ENCODE measurements around the gene CUL7.
"Not testable (repeated sequence)": the region's sequence is repeated elsewhere in the genome, so short reads cannot be mapped to it uniquely, and the experiment has no call there.

CUL7 gene

DNA sequence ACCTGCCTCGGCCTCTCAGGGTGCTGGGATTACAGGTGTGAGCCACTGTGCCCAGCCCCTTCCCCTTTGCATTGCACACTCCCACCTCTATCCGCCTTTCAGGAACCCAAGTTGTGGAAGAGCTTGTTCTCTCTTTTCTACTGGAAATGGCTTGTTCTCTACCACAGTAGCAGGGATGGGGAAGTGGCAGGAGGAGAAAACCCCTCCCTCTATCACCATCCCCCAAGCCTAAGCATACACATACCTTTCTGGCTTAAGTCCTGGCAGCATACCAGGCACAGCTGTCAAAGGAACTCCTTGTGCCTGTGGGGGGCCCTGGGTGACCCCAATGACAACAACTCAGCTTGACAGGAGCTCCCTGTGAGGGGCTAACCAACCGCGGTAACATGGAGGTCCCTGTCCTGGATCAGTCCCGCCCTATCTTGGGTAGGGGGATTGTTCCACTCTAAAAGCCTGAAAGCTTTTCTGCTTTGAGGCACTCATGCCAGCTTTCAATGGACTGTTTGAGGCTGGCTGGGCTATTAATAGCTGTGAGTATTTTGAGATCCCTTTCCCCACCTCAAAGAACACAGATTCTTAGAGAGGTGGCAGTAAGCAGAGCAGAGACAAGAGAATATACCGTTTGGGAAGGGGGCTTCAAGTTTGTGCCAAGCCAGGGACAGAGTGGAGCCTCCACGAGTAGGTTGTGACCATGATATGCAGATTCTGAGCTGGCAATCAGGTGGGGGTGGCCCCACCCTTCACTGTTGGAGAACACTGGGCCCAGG lies 37.3 kb downstream of the CUL7 start:
- no peak for DNase-seq (ENCODE audit: low read depth in 2 of 2)

DNA sequence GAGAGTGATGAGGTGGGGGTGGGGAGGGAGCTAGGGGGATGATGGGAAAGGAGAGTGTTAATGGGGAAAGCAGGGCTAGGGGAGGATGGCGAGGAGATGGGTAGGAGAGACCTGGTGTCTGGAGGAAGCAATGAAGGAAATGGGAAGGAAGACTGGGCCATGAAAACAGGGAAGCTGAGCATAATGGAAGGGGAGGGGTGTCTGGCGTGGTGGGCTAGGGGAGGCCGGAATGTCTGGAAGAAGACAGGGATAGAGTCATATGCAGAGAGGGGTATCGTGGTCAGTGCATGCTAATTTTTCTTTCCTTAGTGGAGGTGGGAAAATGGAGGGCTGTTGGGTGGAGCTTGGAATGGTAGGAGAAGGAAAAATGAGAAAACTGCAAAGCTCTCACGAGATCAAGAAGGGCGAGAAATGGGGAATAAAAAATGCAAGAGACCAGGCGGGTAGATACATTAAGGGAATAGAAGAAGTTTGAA lies 39.2 kb downstream of the CUL7 start:
- no peak for DNase-seq (ENCODE audit: low read depth in 2 of 2)

DNA sequence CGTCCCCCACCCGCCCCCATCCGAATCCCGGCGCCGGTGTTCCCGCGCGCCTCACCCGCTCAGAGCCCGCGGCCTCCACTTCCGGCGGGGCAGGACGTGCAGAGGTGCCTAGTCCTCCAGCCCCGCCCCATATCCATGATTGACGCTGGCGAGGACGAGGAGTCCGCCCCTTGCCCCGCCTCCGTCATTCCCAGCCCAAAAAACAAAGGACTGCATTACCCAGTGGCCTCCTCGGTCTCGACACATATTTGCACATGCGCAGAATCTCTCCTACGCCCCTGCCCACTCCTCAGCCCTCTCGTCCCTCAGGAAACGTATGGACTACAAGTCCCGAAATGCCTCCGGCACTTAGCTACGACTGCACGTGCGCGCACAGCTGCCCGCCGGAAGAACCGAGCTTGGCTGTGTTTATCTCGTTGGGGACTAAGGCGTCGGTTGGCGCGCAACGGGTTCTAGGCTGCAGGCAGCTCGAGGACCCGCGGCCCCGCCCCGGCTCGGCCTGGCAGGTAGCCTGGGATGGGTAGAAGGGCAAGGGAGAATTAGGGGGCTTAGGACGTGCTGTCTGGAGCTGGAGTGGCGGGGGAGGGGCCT lies 39.7 kb downstream of the CUL7 start, which contains the start of the genes KLHDC3 and MEA1:
KLHDC3 (plus strand) TSS at position 407 of the 591 bp plus-strand sequence. CDS start 2,944 bp downstream, outside the sequence.
MEA1 (minus strand) TSS at position 104 of the 591 bp plus-strand sequence. CDS start 133 bp downstream, outside the sequence.
- peak; percentile 98 to 99 for DNase-seq (ENCODE audit: low read depth in 2 of 2)

DNA sequence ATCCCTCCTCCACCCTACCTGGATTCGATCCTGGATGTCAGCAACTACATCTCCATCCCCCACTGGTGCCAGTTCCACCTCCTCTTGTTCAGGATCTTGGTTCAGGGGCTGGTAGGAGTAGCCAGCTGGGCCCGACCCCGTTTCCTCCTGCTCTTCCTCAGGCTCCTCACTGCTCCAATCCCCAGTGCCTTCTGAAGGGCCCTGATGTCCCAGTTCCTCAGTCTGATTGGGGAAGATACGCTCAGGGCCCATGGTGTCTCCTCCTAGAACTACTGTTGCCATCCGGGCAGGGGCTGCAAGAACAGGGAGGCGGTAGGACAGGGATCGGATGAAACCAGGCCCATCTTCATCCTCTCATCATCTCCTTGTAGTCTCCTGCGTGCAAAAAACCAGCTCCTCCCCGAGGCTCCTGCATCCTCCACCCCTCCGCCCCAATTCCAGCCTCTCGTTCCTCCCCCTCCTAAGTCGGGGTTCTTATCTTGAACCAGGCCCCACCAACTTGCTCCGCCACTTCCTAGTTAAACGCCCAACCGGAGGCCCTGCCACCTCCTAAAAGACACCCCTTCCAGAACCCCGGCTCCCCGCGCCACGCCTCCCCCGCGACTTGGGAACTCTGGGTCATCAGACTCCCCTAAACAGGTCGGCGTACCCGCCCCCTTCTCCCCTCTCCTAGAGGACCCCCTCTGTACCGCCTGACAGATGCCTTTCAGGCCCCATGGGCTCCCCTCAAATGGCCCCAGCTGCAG lies 40.4 kb downstream of the CUL7 start:
- DNase-seq (ENCODE audit: low read depth in 2 of 2) = no peak

DNA sequence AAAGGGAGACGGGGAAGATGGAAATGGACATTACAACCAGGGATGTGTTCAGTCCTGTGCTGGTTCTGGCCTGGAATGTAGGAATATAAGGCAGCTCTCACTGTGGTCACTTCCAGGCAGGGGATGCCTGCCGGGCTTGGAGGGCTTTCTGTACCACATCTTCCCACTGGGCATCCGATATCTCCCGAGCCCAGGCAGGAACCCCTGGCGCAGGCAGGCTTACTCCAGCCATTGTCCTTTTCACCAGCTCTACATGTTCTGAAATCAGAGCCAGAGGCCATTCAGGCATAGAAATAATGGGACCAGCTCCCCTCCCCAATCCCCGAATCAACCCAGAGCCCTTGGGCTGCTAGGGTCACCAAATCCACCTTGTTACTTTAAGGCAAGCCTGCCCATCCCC lies 41.3 kb downstream of the CUL7 start:
- no peak for DNase-seq (ENCODE audit: low read depth in 2 of 2)

DNA sequence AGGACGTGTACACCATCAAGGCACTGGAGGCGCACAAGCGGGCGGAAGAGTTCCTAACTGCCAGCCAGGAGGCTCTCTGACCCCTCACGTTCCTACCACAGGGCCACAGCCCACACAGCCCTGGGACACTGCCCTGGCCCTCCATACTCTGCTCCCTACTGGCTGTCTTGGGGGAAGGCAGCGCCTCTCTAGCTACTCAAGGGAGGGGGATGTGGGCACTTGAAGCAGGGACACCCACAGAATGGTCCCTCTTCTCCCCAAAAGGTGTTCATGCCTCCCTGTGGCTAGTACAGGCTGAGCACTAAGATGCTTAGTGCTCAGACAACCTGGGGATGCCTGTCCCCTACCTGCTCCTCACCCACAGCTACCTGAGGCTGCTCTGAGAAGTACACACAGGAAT lies 42.4 kb downstream of the CUL7 start:
- DNase-seq (ENCODE audit: low read depth in 2 of 2) = no peak

DNA sequence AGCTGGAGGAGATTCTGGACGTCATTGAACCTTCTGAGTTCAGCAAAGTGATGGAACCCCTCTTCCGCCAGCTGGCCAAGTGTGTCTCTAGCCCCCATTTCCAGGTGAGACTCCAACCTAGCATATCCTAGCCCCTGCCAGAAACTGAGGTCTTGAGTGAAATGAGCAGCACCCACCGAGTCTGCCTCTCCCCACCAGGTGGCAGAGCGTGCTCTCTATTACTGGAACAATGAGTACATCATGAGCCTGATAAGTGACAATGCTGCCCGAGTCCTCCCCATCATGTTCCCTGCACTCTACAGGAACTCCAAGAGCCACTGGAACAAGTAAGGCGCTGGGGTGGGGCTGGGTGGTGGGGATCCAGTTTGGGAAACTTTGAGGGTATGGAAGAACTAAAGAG lies 44.5 kb downstream of the CUL7 start:
- no peak for DNase-seq (ENCODE audit: low read depth in 2 of 2)

DNA sequence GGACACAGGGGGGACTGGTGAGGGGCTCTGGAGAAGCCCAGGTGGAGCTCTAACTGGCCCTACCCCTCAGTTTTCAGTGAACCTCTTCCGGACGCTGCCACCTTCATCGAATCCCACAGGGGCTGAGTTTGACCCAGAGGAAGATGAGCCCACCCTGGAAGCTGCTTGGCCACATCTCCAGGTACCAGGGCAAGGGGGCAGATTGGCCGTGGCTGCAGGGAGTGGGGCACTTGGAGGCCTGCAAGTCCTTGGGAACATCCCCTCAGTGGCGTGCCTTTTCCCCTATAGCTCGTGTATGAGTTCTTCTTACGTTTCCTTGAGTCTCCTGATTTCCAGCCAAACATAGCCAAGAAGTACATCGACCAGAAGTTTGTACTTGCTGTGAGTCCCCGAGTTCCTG lies 46.5 kb downstream of the CUL7 start:
- no peak for DNase-seq (ENCODE audit: low read depth in 2 of 2)

DNA sequence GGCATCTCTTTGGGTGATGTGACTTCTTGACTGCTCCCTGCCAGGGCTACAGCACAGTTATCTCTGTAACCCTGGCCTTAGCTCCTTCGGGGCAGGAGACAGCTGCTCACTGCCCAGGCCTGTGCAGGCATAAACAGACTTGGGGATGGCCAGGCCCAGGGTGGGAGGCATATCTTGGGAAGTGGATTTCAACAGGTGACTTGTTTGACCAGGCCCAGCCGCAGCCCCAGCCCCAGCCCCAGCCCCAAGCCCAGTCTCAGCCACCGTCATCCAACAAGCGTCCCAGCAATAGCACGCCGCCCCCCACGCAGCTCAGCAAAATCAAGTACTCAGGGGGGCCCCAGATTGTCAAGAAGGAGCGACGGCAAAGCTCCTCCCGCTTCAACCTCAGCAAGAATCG lies 47.4 kb downstream of the CUL7 start:
- DNase-seq (ENCODE audit: low read depth in 2 of 2) = no peak

DNA sequence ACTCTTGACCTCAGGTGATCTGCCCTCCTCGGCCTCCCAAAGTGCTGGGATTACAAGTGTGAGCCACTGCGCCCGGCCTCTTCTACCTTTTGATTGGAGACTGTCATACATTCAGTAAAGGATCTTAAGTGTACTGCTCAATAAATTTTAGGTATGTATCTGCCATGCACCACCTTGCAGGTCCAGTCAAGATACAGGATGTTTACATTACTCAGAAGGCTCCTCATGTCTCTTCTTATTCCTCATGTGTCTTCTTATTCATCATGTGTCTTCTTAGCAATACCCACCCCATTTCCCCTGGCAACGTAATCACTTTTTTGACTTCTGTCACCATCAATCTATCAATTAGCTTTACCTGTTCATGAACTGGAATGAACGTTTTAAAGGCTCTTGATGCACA lies 47.8 kb downstream of the CUL7 start:
- no peak for DNase-seq (ENCODE audit: low read depth in 2 of 2)

DNA sequence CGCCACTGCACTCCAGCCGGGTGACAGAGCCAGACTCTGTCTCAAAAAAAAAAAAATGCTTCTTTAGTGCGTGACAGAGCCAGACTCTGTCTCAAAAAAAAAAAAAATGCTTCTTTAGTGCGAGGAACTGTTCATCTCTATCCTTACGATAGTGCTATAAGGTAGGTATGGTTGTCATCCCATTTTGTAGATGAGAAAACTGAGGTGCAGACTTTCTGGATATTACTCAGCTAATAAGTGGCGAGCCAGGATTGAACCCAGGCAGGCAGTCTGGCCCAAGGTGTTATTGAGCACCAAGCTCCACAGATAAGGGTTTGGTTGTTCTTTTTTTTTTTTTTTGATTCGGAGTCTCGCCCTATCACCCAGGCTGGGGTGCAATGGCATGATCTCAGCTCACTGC lies 51.8 kb downstream of the CUL7 start:
- no peak for DNase-seq (ENCODE audit: low read depth in 2 of 2)

DNA sequence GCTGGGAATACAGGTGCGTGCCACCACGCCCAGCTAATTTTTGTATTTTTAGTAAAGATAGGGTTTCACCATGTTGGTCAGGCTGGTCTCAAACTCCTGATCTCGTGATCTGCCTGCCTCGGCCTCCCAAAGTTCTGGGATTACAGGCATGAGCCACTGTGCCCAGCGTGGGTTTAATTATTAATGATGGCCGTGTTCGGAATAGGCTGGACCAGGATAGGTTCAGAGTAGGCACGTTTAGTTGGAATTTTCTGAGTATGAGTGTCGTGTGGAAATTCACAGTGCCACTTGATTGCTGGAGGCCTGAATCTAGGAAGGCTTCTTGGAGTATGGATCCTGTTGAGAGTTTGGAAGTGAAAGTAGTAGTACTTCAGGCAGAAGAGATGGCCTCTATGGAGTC lies 55.4 kb downstream of the CUL7 start:
- DNase-seq (ENCODE audit: low read depth in 2 of 2) = not testable (repeated sequence)

DNA sequence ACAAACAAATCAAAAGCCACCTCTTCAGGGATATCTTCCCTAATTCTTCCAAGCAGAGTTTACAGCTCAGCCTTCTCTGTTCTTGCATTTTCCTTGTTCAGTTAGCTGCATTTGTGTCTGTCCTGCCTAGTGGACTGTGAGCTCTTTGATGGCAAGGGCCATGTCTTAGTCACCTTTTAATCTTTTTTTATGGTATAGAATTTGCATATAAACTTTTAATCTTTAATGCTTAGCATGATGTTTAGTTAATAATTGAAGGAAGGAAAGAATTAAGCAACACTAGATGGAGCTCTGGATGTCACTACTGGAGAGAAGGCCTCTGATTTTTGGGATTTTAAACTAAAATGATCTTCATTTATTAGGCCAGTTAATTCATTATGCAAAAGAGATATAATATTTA lies 57.1 kb downstream of the CUL7 start:
- DNase-seq (ENCODE audit: low read depth in 2 of 2) = no peak

DNA sequence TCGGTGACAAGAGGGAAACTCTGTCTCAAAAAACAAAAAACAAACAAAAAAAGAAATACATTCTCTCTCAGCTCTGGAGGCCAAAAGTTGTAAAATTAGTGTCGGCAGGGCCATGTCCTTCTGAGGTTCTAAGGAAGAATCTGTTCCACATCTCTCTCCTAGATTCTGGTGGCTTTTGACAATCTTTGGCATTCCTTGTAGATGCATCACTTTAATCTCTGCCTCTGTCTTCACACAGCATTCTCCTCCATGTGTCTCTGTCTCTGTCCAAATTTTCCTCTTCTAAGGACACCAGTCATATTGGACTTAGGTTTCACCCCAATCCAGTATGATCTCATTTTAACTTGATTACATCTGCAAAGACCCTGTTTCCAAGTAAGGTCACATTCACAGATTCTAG lies 60.2 kb downstream of the CUL7 start:
- no peak for DNase-seq (ENCODE audit: low read depth in 2 of 2)

DNA sequence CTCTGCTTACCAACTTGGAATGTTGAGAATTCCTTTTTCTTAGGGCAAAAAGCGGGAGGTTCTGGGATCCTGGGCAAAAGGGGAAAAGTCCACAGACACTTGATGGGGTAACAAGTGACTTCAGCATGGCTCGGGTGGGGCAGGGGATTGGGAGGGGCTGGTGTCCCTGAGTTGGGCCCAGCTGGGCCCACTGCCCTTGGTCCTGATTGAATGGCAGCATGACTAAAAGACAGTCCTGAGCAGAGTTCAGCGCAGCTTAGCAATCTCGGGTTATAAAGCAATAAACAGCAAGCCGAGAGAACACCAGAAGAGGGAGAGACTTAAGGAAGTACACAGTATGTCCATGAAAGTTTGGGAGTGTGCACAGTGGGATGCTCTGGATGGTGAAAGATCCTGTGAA lies 63.7 kb downstream of the CUL7 start:
- no peak for DNase-seq (ENCODE audit: low read depth in 2 of 2)

DNA sequence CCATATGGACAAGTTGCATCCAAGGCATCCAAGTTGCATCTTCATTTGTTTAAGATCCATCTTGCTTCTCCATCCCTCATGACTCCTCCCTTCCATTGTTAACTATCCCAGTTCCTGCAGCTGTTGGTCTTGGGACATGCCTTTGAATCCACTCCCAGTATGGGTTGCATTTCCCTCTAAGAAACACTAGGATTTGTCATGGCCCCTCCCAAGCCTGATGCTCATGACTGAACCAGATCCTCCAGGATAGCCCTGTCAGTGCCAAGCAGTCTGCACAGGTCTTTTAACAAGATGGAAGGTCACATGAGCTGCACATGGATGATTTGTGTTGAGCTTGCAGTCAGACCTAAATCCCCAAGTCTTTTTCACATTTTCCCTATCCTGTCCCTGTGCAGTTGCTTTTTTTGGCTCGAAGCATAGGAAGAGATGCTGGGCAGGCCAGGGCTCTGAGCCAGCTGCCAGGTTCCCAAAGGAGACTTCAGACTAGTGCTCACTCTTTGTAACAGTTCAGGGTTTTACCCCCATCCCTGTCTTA lies 65.1 kb downstream of the CUL7 start:
- no peak for DNase-seq (ENCODE audit: low read depth in 2 of 2)
